ENCODE measurements around the gene ADAM17. TPM values are rescaled to one million over a fixed set of nuclear protein-coding genes. Genes with fewer than 3 reads are reported as not detected.

The ADAM17 gene
- total RNA-seq, 1 donor from 2014 or later, result 16.4 TPM

DNA sequence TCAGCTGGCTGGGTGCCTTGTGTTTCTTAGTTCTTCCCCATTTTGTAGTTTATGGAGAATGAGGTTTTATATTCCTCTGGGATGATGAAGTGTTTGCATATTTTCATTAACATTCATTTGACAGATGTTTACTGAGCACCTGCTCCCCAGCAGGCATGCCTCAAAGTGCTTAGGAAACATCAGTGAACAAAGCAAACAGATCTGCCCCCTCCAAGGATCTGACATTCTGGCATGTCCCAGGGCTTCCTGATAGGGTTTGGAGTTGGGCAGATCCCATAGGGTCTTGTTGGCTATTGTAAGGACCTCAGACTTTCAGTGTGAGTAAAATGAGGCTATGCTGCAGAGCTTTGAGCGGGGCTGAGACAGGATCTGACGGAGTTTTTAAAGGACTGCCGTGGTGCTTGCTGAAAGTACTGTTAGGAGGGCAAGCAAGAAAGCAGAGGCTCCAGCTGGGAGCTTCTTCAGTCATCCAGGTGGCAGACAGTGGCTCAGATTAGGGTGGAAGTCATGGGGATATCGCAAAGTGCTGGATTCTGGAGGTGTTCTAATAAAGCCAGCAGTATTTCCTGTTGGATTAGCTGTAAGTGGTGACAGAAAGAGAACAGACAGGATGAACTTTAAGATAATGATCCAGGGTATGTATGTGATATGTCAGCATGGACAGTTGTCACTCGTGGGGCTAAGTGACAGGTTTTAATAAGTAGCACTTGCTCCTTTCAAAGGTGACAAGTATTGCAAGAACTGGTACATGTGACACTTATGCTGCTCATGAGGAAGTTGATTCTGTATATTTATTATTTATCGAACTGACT is 92.5 kb downstream of the ADAM17 start:
- DNase-seq (ENCODE audit: low spot score in 2 of 2), result no peak
- no peak overlapping the region for H3K4me3 ChIP-seq
- TF ChIP-seq, protein P1, sequence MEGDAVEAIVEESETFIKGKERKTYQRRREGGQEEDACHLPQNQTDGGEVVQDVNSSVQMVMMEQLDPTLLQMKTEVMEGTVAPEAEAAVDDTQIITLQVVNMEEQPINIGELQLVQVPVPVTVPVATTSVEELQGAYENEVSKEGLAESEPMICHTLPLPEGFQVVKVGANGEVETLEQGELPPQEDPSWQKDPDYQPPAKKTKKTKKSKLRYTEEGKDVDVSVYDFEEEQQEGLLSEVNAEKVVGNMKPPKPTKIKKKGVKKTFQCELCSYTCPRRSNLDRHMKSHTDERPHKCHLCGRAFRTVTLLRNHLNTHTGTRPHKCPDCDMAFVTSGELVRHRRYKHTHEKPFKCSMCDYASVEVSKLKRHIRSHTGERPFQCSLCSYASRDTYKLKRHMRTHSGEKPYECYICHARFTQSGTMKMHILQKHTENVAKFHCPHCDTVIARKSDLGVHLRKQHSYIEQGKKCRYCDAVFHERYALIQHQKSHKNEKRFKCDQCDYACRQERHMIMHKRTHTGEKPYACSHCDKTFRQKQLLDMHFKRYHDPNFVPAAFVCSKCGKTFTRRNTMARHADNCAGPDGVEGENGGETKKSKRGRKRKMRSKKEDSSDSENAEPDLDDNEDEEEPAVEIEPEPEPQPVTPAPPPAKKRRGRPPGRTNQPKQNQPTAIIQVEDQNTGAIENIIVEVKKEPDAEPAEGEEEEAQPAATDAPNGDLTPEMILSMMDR (IDR thresholded peaks at IDR 0.05), result no peak
- no peak overlapping the region for H3K27ac ChIP-seq
- H3K4me1 ChIP-seq, result no peaks in the 10 kb centered on the region
- H3K9me3 ChIP-seq, result no peaks in the 10 kb centered on the region
- H3K27me3 ChIP-seq, result no peaks in the 10 kb centered on the region
- intact Hi-C loops (cut with DNase I), result no loop called here
- peaks cover 14 to 15% of the 10 kb centered on the region in 2 donors for H3K36me3 ChIP-seq

DNA sequence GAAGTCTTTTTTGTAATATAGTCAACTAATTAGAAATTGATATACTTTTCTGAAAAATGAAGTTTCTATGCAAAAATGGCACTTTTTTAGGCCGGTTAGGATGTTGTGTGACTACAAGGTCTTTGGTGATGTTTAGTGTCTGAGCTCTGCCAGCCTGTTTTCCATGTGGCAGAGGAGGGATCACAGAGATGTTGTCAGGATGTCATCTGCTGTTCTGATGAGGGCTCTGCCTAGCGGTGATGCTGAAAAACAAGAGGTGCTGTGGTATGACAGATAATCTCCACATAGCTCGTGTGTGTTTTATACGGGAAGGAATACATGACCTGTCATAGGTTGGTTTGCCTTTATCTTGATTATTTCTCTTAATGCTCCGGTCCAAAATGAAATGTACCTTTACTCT is 93.3 kb downstream of the ADAM17 start:
- TF ChIP-seq, protein P1 (IDR thresholded peaks at IDR 0.05), result no peak
- H3K36me3 ChIP-seq, result peaks cover 14 to 15% of the 10 kb centered on the region in 2 donors

DNA sequence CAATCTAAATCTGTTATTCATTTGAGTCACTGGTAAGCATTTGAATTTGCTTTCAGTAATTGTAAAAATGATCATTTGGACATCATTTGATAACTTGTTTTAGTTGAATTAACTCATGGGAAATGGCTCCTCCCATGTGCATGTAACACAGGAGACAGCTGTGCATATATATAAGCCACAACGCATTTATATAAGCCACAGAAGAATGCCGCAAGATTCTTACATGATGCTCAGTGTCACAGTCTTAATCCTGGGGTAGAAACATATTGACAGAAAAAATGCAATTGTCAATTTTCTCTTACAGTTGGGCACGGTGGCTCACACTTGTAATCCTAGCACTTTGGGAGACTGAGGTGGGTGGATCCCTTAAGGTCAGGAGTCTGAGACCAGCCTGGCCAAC is 94.6 kb downstream of the ADAM17 start:
- no peak for DNase-seq (ENCODE audit: low spot score in 2 of 2)
- H3K4me1 ChIP-seq, result no peaks in the 10 kb centered on the region
- H3K9me3 ChIP-seq, result no peaks in the 10 kb centered on the region
- H3K4me3 ChIP-seq, result no peak overlapping the region
- no peak overlapping the region for H3K27ac ChIP-seq
- H3K27me3 ChIP-seq, result no peaks in the 10 kb centered on the region
- intact Hi-C loops (cut with DNase I), result no loop called here
- H3K36me3 ChIP-seq, result peaks cover 14 to 15% of the 10 kb centered on the region in 2 donors
- TF ChIP-seq, protein P1 (IDR thresholded peaks at IDR 0.05), result no peak

More for the DNA sequence above, 93.3 kb downstream of the ADAM17 start:
- Histone ChIP-seq H3K9me3 (no peaks in the 10 kb centered on the region), H3K27me3 (no peaks in the 10 kb centered on the region), H3K4me3 (no peak overlapping the region), H3K27ac (no peak overlapping the region), H3K4me1 (no peaks in the 10 kb centered on the region)
- intact Hi-C loops (cut with DNase I), result no loop called here
- no peak for DNase-seq (ENCODE audit: low spot score in 2 of 2)

DNA sequence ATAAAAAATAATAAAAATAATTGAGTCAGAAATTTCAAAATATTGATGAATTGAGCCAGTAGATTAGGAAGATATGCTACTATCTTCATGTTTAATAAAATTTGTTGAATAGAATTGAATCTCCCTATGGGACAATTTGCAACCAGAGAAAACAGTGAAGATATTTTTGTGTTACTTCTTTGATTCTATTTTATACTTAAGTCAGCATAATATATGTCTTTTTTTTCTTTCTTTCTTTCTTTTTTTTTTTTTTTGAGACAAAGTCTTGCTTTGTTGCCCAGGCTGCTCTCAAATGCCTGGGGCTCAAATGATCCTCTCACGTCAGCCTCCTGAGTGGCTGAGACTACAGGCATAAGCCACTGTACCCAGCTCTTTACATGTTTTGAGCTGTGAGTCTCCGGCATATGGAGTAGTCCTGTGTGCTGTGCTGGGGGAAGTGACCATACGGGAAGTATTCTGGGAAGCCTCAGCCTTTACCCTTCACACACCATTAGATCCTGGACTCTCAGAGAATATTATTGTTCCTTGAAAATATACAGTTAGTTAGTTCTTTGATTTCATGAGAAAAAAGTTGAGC is 95.1 kb downstream of the ADAM17 start:
- TF ChIP-seq, protein P1 (IDR thresholded peaks at IDR 0.05), result no peak
- Histone ChIP-seq H3K9me3 (no peaks in the 10 kb centered on the region), H3K4me1 (no peaks in the 10 kb centered on the region), H3K4me3 (no peak overlapping the region), H3K36me3 (peaks cover 16% of the 10 kb centered on the region in 2 donors), H3K27me3 (no peaks in the 10 kb centered on the region), H3K27ac (no peak overlapping the region)
- DNase-seq (ENCODE audit: low spot score in 2 of 2), result no peak
- intact Hi-C loops (cut with DNase I), result no loop called here

DNA sequence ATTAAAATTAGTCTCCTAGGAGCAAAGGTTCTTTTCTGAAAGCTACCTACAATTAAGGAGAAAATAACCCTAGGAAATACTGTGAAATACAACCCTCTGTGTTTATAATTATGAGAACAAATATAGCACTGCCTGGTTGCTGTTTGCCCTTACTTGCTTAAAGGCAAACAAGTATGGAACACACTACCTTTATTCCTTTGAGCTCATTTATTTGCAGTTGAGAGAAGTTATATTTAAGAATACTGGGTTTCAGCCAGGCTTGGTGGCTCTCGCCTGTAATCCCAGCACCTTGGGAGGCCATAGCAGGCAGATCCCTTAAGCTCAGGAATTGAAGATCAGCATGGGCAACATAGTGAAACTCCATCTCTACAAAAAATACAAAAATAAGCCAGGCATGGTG is 104.4 kb downstream of the ADAM17 start:
- no peaks in the 10 kb centered on the region for H3K4me1 ChIP-seq
- DNase-seq (ENCODE audit: low spot score in 2 of 2), result no peak
- H3K27ac ChIP-seq, result no peak overlapping the region
- TF ChIP-seq, protein P1 (IDR thresholded peaks at IDR 0.05), result no peak
- H3K36me3 ChIP-seq, result peaks cover 40 to 47% of the 10 kb centered on the region in 2 donors
- H3K4me3 ChIP-seq, result no peak overlapping the region
- intact Hi-C loops (cut with DNase I), result no loop called here
- H3K9me3 ChIP-seq, result no peaks in the 10 kb centered on the region
- no peaks in the 10 kb centered on the region for H3K27me3 ChIP-seq
